T-helper 1 cell treated with Interleukin-12 subunit alpha and Interleukin-12 subunit beta and Interleukin-4 antibody, amounts not matched to agents 30 μg/mL and 1 μg/mL, for 36 hours (primary cell): ENCODE data around the gene GDNF.

Experiments used
- H3K27ac Mint-ChIP-seq: one replicate; pipeline ENCODE4 v1.8.0; 2021; ENCODE audit warnings: mild to moderate bottlenecking, mixed read lengths
- H3K27me3 Mint-ChIP-seq: one replicate; pipeline ENCODE4 v1.8.0; 2021; ENCODE audit warnings: low read depth, mixed read lengths
- H3K36me3 Mint-ChIP-seq: one replicate; pipeline ENCODE4 v1.8.0; 2021; ENCODE audit warnings: low read depth, mixed read lengths
- H3K4me1 Mint-ChIP-seq: one replicate; pipeline ENCODE4 v1.8.0; 2021; ENCODE audit warnings: low read depth, mixed read lengths
- H3K4me3 Mint-ChIP-seq: one replicate; pipeline ENCODE4 v1.8.0; 2021; ENCODE audit warnings: mild to moderate bottlenecking, moderate library complexity, mixed read lengths
- H3K9me3 Mint-ChIP-seq: one replicate; pipeline ENCODE4 v1.8.0; 2021; ENCODE audit warnings: mixed read lengths

GDNF gene

GRCh38 chr5:37838152-37838932, 1.5 kb downstream of the GDNF start:
- Mint-ChIP-seq H3K9me3 (no peaks in the 10 kb centered on the region), H3K27ac (peak overlapping the region; percentile 43), H3K4me1 (peaks cover 18% of the 10 kb centered on the region), H3K4me3 (peak overlapping the region; percentile 60), H3K36me3 (peaks cover 2% of the 10 kb centered on the region), H3K27me3 (peaks cover 86% of the 10 kb centered on the region)

- H3K36me3 Mint-ChIP-seq, result peaks cover 2% of the 10 kb centered on the region
- peaks cover 18% of the 10 kb centered on the region for H3K4me1 Mint-ChIP-seq
- H3K27ac Mint-ChIP-seq, result no peak overlapping the region
- no peaks in the 10 kb centered on the region for H3K9me3 Mint-ChIP-seq
- H3K27me3 Mint-ChIP-seq, result peaks cover 88% of the 10 kb centered on the region
- peak overlapping the region; percentile 25 for H3K4me3 Mint-ChIP-seq
Measured at GRCh38 chr5:37837414-37838032, 2.3 kb downstream of the GDNF start.

- H3K36me3 Mint-ChIP-seq, result peaks cover 2% of the 10 kb centered on the region
- H3K27ac Mint-ChIP-seq, result no peak overlapping the region
Measured at GRCh38 chr5:37836592-37837413, 3.0 kb downstream of the GDNF start.

GRCh38 chr5:37836235-37836591, 3.6 kb downstream of the GDNF start:
- Mint-ChIP-seq H3K27me3 (peaks cover 88% of the 10 kb centered on the region), H3K4me1 (peaks cover 18% of the 10 kb centered on the region), H3K36me3 (peaks cover 2% of the 10 kb centered on the region), H3K4me3 (no peak overlapping the region), H3K9me3 (no peaks in the 10 kb centered on the region), H3K27ac (no peak overlapping the region)

More at GRCh38 chr5:37836592-37837413, 3.0 kb downstream of the GDNF start:
- Mint-ChIP-seq H3K4me1 (peaks cover 18% of the 10 kb centered on the region), H3K27me3 (peaks cover 88% of the 10 kb centered on the region), H3K4me3 (peak overlapping the region; percentile 25), H3K9me3 (no peaks in the 10 kb centered on the region)

- no peak overlapping the region for H3K4me3 Mint-ChIP-seq
- H3K27ac Mint-ChIP-seq, result no peak overlapping the region
- peaks cover 86% of the 10 kb centered on the region for H3K27me3 Mint-ChIP-seq
- peaks cover 2% of the 10 kb centered on the region for H3K36me3 Mint-ChIP-seq
- peaks cover 18% of the 10 kb centered on the region for H3K4me1 Mint-ChIP-seq
- H3K9me3 Mint-ChIP-seq, result no peaks in the 10 kb centered on the region
Measured at GRCh38 chr5:37835380-37835973, 4.4 kb downstream of the GDNF start.

- Mint-ChIP-seq H3K9me3 (no peaks in the 10 kb centered on the region), H3K4me1 (peaks cover 18% of the 10 kb centered on the region), H3K4me3 (no peak overlapping the region), H3K27me3 (peaks cover 90% of the 10 kb centered on the region), H3K36me3 (peaks cover 2% of the 10 kb centered on the region), H3K27ac (no peak overlapping the region)
Measured at GRCh38 chr5:37834542-37835379, 5.1 kb downstream of the GDNF start.

- peaks cover 90% of the 10 kb centered on the region for H3K27me3 Mint-ChIP-seq
- no peak overlapping the region for H3K27ac Mint-ChIP-seq
- H3K36me3 Mint-ChIP-seq, result peaks cover 2% of the 10 kb centered on the region
- no peak overlapping the region for H3K4me3 Mint-ChIP-seq
- peaks cover 18% of the 10 kb centered on the region for H3K4me1 Mint-ChIP-seq
- H3K9me3 Mint-ChIP-seq, result no peaks in the 10 kb centered on the region
Measured at GRCh38 chr5:37833990-37834389, 5.9 kb downstream of the GDNF start.

GRCh38 chr5:37831821-37832534, 7.9 kb downstream of the GDNF start:
- Mint-ChIP-seq H3K9me3 (no peaks in the 10 kb centered on the region), H3K27ac (no peak overlapping the region), H3K4me1 (peaks cover under 1% of the 10 kb centered on the region), H3K4me3 (no peak overlapping the region), H3K27me3 (peaks cover 78% of the 10 kb centered on the region), H3K36me3 (no peaks in the 10 kb centered on the region)

- no peaks in the 10 kb centered on the region for H3K36me3 Mint-ChIP-seq
- no peak overlapping the region for H3K4me3 Mint-ChIP-seq
Measured at GRCh38 chr5:37830348-37830747, 9.5 kb downstream of the GDNF start.

GRCh38 chr5:37825334-37825915, 14.4 kb downstream of the GDNF start:
- Mint-ChIP-seq H3K4me1 (no peaks in the 10 kb centered on the region), H3K27me3 (peaks cover 31% of the 10 kb centered on the region), H3K4me3 (no peak overlapping the region)

More at GRCh38 chr5:37830348-37830747, 9.5 kb downstream of the GDNF start:
- Mint-ChIP-seq H3K27ac (no peak overlapping the region), H3K27me3 (peaks cover 67% of the 10 kb centered on the region), H3K9me3 (no peaks in the 10 kb centered on the region), H3K4me1 (no peaks in the 10 kb centered on the region)

GRCh38 chr5:37823433-37824152, 16.2 kb downstream of the GDNF start:
- Mint-ChIP-seq H3K27ac (no peak overlapping the region), H3K9me3 (no peaks in the 10 kb centered on the region), H3K4me3 (no peak overlapping the region), H3K4me1 (no peaks in the 10 kb centered on the region), H3K27me3 (peaks cover 20% of the 10 kb centered on the region), H3K36me3 (no peaks in the 10 kb centered on the region)

More at GRCh38 chr5:37825334-37825915, 14.4 kb downstream of the GDNF start:
- Mint-ChIP-seq H3K27ac (no peak overlapping the region), H3K9me3 (no peaks in the 10 kb centered on the region), H3K36me3 (no peaks in the 10 kb centered on the region)

- Mint-ChIP-seq H3K4me1 (no peaks in the 10 kb centered on the region), H3K27me3 (no peaks in the 10 kb centered on the region), H3K27ac (no peak overlapping the region), H3K36me3 (no peaks in the 10 kb centered on the region), H3K4me3 (no peak overlapping the region), H3K9me3 (no peaks in the 10 kb centered on the region)
Measured at GRCh38 chr5:37816883-37817282, 23.0 kb downstream of the GDNF start.
